GM10248 (cell line): Measurements from ENCODE around the gene BRINP3.
A peak's percentile ranks its signal among the peaks of the same experiment; 100 is the strongest.

ENCODE experiments used
- CTCF ChIA-PET: fragments of 300-600 bp; sonication (Branson Sonifier 250); formaldehyde crosslinking; extraction: SDS; loops from one replicate; lab custom pipeline; 2021; ENCODE audit warnings: antibody characterized with exemption; lab: Yijun Ruan, JAX
- POLR2A ChIA-PET: fragments of 350-650 bp; sonication (Branson Sonifier 250); formaldehyde crosslinking; extraction: SDS; loops from one replicate; lab custom pipeline; 2020; ENCODE audit warnings: antibody characterized with exemption; lab: Yijun Ruan, JAX
- DNase-seq: peaks from one replicate; pipeline ENCODE4 v3.0.0; 2012; ENCODE audit errors: extremely low spot score
- TF ChIP-seq, protein P1 (sequence below): IDR thresholded peaks from 2 replicates; pipeline ENCODE4 v1.5.1; 2012; ENCODE audit warnings: mild to moderate bottlenecking, low read depth; ENCODE audit errors: extremely low read depth, missing control alignments, control extremely low read depth

BRINP3 gene

DNA sequence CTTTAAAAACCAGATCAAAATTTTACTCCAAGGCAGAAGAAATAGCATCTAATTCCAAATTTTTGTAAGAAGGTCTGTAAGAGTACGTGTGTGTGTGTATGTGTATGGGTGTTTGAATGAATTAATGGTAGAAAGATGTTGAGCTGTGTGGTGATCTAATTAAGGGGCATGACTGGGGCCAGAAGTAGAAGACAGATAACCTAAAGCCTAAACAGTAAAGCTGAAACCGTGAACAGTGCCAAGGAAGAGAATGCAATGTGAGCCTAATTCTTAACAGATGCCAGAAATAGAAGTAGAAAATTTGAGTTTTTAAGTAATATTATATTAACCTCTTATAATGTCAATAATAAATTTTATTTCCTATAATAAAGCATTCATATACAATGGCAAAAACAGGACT lies 38.2 kb downstream of the BRINP3 start:
- no peak for DNase-seq

DNA sequence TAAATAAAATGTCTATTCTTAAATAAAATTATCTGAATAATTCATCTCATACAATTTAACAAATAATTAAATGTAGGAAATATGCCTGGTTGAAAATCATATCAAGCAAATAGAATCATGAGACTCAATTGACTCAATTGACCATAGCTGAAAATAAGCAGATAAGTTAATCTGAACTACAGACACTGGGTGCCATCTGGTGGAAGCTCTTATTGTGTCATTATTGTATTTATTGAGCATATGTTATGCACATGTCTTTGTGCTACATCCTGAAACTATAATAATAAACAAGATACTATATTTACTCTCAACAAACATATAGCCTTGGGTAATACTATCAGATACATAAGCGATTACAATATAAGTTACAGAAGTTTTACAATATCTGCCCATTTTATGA lies 41.0 kb downstream of the BRINP3 start:
- CTCF ChIA-PET: interaction anchor here (1.2 kb wide), 1 partner anchor 18 kb away, joined by 3 read pairs; no protein-coding TSS in a partner anchor

More for the DNA sequence above, 38.2 kb downstream of the BRINP3 start:
- ChIA-PET POLR2A (no interaction called here), CTCF (interaction anchor here (0.9 kb wide), 1 partner anchor 13 kb away, joined by 3 read pairs; no protein-coding TSS in a partner anchor)
- TF ChIP-seq, protein P1, sequence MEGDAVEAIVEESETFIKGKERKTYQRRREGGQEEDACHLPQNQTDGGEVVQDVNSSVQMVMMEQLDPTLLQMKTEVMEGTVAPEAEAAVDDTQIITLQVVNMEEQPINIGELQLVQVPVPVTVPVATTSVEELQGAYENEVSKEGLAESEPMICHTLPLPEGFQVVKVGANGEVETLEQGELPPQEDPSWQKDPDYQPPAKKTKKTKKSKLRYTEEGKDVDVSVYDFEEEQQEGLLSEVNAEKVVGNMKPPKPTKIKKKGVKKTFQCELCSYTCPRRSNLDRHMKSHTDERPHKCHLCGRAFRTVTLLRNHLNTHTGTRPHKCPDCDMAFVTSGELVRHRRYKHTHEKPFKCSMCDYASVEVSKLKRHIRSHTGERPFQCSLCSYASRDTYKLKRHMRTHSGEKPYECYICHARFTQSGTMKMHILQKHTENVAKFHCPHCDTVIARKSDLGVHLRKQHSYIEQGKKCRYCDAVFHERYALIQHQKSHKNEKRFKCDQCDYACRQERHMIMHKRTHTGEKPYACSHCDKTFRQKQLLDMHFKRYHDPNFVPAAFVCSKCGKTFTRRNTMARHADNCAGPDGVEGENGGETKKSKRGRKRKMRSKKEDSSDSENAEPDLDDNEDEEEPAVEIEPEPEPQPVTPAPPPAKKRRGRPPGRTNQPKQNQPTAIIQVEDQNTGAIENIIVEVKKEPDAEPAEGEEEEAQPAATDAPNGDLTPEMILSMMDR: no peak

DNA sequence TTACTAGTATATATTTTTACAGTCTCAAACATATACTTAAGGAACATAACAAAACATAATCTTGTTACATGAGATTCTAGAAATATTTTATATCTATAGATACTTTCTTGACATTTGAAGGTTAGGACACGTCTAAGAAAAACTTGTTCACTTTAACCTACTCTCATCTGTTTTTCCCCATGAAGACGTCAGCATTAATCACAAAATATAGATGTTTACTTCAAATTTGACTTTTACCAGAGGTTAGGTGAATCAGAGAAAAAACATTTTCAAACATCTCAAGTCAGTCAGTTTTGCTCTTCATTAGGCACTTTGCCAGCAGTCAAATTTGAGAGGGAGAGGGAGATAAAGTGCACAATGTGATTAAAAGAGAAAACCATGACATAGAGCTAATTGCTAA lies 47.7 kb downstream of the BRINP3 start:
- CTCF ChIA-PET: no interaction called here

More for the DNA sequence above, 41.0 kb downstream of the BRINP3 start:
- POLR2A ChIA-PET: no interaction called here
- TF ChIP-seq, protein P1: peak; percentile 43
- DNase-seq: no peak

DNA sequence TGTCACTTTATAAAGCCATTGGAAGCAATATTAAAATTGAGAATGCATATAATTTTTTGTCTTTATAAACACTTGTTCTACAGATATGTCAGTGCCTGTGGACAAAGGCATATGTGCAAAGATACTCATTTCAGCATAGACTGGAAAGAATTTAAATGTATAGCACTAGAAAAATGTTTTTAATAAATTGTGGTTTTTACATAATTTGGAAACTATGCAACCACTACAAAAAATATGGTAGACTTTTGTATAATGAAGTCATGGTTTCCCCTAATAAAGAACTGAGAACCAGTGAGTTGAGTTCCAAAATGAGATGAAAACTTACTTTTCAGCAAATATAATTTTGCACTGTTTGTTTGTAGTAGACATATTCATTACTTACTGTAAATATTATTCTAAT lies 48.5 kb downstream of the BRINP3 start:
- CTCF ChIA-PET: interaction anchor here (1.3 kb wide), 1 partner anchor 35 kb away, joined by 3 read pairs; no protein-coding TSS in a partner anchor
- TF ChIP-seq, protein P1: no peak
- POLR2A ChIA-PET: no interaction called here
- no peak for DNase-seq

More for the DNA sequence above, 47.7 kb downstream of the BRINP3 start:
- POLR2A ChIA-PET: no interaction called here
- no peak for DNase-seq
- TF ChIP-seq, protein P1: no peak

DNA sequence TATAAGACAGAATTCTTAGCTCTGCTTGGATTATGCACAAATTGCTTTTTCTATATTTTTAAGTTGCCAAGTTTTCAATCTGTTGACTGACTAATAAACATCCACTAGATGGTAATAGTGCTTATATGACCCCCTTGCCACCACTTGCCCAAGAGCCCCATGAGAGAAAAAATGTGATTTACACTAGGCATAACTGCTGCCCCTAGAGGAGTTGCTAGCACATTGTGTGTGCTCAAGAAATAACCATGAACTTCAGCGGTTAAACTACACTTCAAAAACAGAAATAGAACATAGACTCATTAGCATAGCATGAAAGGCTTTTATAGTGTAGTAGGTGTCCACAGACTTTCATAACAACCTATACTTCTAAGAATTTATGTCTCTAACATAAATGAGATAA lies 61.4 kb downstream of the BRINP3 start:
- CTCF ChIA-PET: interaction anchor here (1.4 kb wide), 1 partner anchor 16 kb away, joined by 4 read pairs; no protein-coding TSS in a partner anchor
- TF ChIP-seq, protein P1: no peak
- POLR2A ChIA-PET: no interaction called here
- DNase-seq: no peak

DNA sequence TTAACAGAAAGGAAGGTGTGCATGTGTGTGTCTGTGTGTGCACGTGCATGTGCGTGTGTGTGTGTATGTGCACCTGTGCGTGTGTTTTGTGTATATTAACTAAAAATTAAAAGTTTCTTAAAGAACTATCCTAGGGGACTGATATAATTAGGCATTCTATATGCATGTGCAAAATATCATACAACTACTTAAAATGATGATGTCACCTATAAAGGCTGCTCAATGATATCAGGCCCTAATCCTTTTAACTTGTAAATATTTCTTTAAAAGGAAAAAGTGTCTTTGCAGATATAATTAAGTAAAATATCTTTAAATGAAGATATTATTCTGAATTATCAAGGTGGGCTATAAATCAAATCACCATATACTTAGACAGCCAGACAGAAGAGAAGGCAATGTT lies 64.5 kb downstream of the BRINP3 start:
- ChIA-PET POLR2A (no interaction called here), CTCF (no interaction called here)
- DNase-seq: no peak
- TF ChIP-seq, protein P1: no peak

DNA sequence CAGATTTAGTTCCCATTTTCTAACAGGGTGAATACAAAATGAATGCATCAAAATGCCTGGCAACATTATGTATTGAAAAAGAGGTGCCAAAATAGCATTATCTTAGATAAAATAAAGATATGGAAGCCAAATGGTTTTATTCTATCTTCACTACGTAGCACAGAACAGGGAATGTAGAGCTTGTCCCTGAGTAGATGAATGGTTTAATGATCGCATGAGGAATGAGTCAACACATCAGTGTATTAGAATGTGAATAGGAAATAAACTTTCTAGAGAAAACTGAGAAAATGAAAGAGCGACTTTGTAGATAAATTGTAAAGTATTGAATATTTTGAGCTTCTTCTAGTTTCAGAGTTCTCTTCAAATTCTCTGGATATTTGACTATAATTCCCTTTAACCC lies 74.3 kb downstream of the BRINP3 start:
- ChIA-PET CTCF (no interaction called here), POLR2A (no interaction called here)
- TF ChIP-seq, protein P1: no peak
- no peak for DNase-seq
